ENCODE results near the gene UBE2D2. TPM values are rescaled to one million over a fixed set of nuclear protein-coding genes. Genes with fewer than 3 reads are reported as not detected.
A peak's percentile ranks its signal among the peaks of the same experiment; 100 is the strongest.
"Not testable (repeated sequence)": the region's sequence is repeated elsewhere in the genome, so short reads cannot be mapped to it uniquely, and the experiment has no call there.

UBE2D2 gene
- total RNA-seq, 1 donor from 2014 or later: 104 TPM

GRCh38 chr5:139619861-139620260 lies 58.7 kb downstream of the UBE2D2 start:
- intact Hi-C loops (cut with DNase I): no loop called here
- ATAC-seq: no peak
- DNase-seq (ENCODE audit: low spot score): no peak

GRCh38 chr5:139625398-139625797 lies 64.3 kb downstream of the UBE2D2 start:
- ATAC-seq; DNase-seq (ENCODE audit: low spot score); intact Hi-C loops (cut with DNase I): not testable (repeated sequence)

GRCh38 chr5:139630855-139631254 lies 69.7 kb downstream of the UBE2D2 start:
- ATAC-seq (no peak), DNase-seq (ENCODE audit: low spot score) (no peak)
- intact Hi-C loops (cut with DNase I): no loop called here

- DNase-seq (ENCODE audit: low spot score) (no peak), ATAC-seq (no peak)
- intact Hi-C loops (cut with DNase I): loop anchor here (2.0 kb wide), 1 partner anchor 135 kb away; no protein-coding TSS in a partner anchor
These were observed 70.5 kb downstream of the UBE2D2 start for GRCh38 chr5:139631520-139632165.

- intact Hi-C loops (cut with DNase I): loop anchor here (2.0 kb wide), 1 partner anchor 133 kb away; no protein-coding TSS in a partner anchor
- DNase-seq (ENCODE audit: low spot score): peak; percentile 84
- ATAC-seq: peak; percentile 48
These were observed 72.3 kb downstream of the UBE2D2 start for GRCh38 chr5:139633295-139634027.

- ATAC-seq: no peak
- intact Hi-C loops (cut with DNase I): no loop called here
- DNase-seq (ENCODE audit: low spot score): no peak
These were observed 72.8 kb downstream of the UBE2D2 start for GRCh38 chr5:139634028-139634325.

- no peak for DNase-seq (ENCODE audit: low spot score)
- ATAC-seq: no peak
- intact Hi-C loops (cut with DNase I): no loop called here
These were observed 73.4 kb downstream of the UBE2D2 start for GRCh38 chr5:139634541-139634940.

- no peak for ATAC-seq
- no peak for DNase-seq (ENCODE audit: low spot score)
- intact Hi-C loops (cut with DNase I): loop anchor here (5.0 kb wide), 1 partner anchor 52 kb away; no protein-coding TSS in a partner anchor
These were observed 74.1 kb downstream of the UBE2D2 start for GRCh38 chr5:139635191-139635590.

GRCh38 chr5:139635606-139636206 lies 74.6 kb downstream of the UBE2D2 start:
- ATAC-seq (peak; percentile 79), DNase-seq (ENCODE audit: low spot score) (peak; percentile 85)
- intact Hi-C loops (cut with DNase I): loop anchor here (5.0 kb wide), 1 partner anchor 52 kb away; no protein-coding TSS in a partner anchor

GRCh38 chr5:139636207-139636792 lies 75.2 kb downstream of the UBE2D2 start:
- ATAC-seq (no peak), DNase-seq (ENCODE audit: low spot score) (no peak)
- intact Hi-C loops (cut with DNase I): loop anchor here (5.0 kb wide), 1 partner anchor 51 kb away; no protein-coding TSS in a partner anchor

- DNase-seq (ENCODE audit: low spot score) (no peak), ATAC-seq (no peak)
- intact Hi-C loops (cut with DNase I): loop anchor here (5.0 kb wide), 1 partner anchor 50 kb away; no protein-coding TSS in a partner anchor
These were observed 75.9 kb downstream of the UBE2D2 start for GRCh38 chr5:139636975-139637408.

- intact Hi-C loops (cut with DNase I): loop anchor here (5.0 kb wide), 1 partner anchor 50 kb away; no protein-coding TSS in a partner anchor
- DNase-seq (ENCODE audit: low spot score): peak; percentile 95
- peak; percentile 75 for ATAC-seq
These were observed 76.4 kb downstream of the UBE2D2 start for GRCh38 chr5:139637438-139638089.

- ATAC-seq (peak; percentile 71), DNase-seq (ENCODE audit: low spot score) (peak; percentile 86)
- intact Hi-C loops (cut with DNase I): loop anchor here (5.0 kb wide), 1 partner anchor 49 kb away; no protein-coding TSS in a partner anchor
These were observed 77.1 kb downstream of the UBE2D2 start for GRCh38 chr5:139638090-139638735.

GRCh38 chr5:139638736-139639618 lies 77.8 kb downstream of the UBE2D2 start:
- intact Hi-C loops (cut with DNase I): loop anchor here (5.0 kb wide), 1 partner anchor 48 kb away; no protein-coding TSS in a partner anchor
- ATAC-seq (no peak), DNase-seq (ENCODE audit: low spot score) (peak; percentile 61)

GRCh38 chr5:139639619-139640380 lies 78.7 kb downstream of the UBE2D2 start:
- ATAC-seq: no peak
- DNase-seq (ENCODE audit: low spot score): peak; percentile 64
- intact Hi-C loops (cut with DNase I): loop anchor here (5.0 kb wide), 1 partner anchor 48 kb away; no protein-coding TSS in a partner anchor

- intact Hi-C loops (cut with DNase I): no loop called here
- DNase-seq (ENCODE audit: low spot score): peak; percentile 48
- ATAC-seq: no peak
These were observed 79.4 kb downstream of the UBE2D2 start for GRCh38 chr5:139640421-139641115.

All from sciatic nerve (tissue), 2 donors.